Pancreas (tissue), 10 donors: ENCODE measurements around the gene FCER2. TPM values are rescaled to one million over a fixed set of nuclear protein-coding genes. Genes with fewer than 3 reads are reported as not detected.

Experiments used
- ATAC-seq, 4 donors: fragments of 200-7000 bp; cut with Tn5 transposase; one replicate each; pipeline versions ENCODE4 v1.8.0 to v1.9.1; 2020; ENCODE audit warnings: mild to moderate bottlenecking in 4 of 4, moderate library complexity in 4 of 4
- DNase-seq, 6 donors: peaks; one replicate each; pipeline ENCODE4 v3.0.0-alpha.2; 2020
- FAIRE-seq: peaks from 2 replicates; lab custom pipeline; 2012; peaks lifted over from hg19 to GRCh38; lab: Jason Lieb, UNC
- H3K27ac ChIP-seq, 4 donors: fragments of 200-600 bp; sonication (generic); 1 replicate in 3 of 4; 2 replicates in 1 of 4; pipeline versions ENCODE4 v1.5.0 to v1.8.0; 2020
- H3K27me3 ChIP-seq, 4 donors: fragments of 200-600 bp; one replicate each; pipeline ENCODE4 v1.8.0; 2021
- H3K36me3 ChIP-seq, 3 donors: fragments of 200-600 bp; sonication (generic) in 1 of 3; one replicate each; pipeline versions ENCODE4 v1.5.0 to v1.8.0; 2020 to 2021
- H3K4me1 ChIP-seq, 3 donors: fragments of 200-600 bp; one replicate each; pipeline ENCODE4 v1.8.0; 2021
- H3K4me3 ChIP-seq, 4 donors: fragments of 200-600 bp; sonication (generic) in 2 of 4; one replicate each; pipeline versions ENCODE4 v1.5.0 to v1.8.0; 2020 to 2021
- H3K9me3 ChIP-seq, 4 donors: fragments of 200-600 bp; one replicate each; pipeline ENCODE4 v1.8.0; 2021
- WGBS, 2 donors: extraction: QIAGEN DNeasy Blood & Tissue Kit; methylation state at CpG; one replicate each; pipeline ENCODE4 v1.1.7; 2013; 5-methylcytosine and 5-hydroxymethylcytosine counted together
- intact Hi-C, 3 donors: fragments of 100-400 bp; cut with DNase I; formaldehyde crosslinking; loops; one replicate each; pipeline versions ENCODE4 v1.11.1 to v1.14.2; 2022
- polyA plus RNA-seq, 2 donors: library from polyadenylated mRNA; stranded (reverse); fragments of 200-250 nt; gene quantifications; one replicate each; pipeline ENCODE4 v1.2.3, GENCODE V29; 2013
- total RNA-seq, 6 donors: library from RNA; stranded (reverse); fragmentation: NEBNext Ultra II Directional in 4 of 6; extraction: Animal tissue kit (Norgen Biotek cat#: 25700) in 4 of 6; gene quantifications; one replicate each; pipeline versions ENCODE4 v1.2.1 to v1.2.4, GENCODE V29; 2021 to 2023
- TF ChIP-seq, protein P1 (sequence below), 4 donors: fragments of 200-600 bp; sonication (generic) in 3 of 4; IDR thresholded peaks; one replicate each; pipeline versions ENCODE4 v1.5.0 to v1.8.0; 2021; ENCODE audit warnings: antibody characterized with exemption in 4 of 4
- donor health status: healthy with polysubstance abuse.
- donor health status: DM: no; HTN: no; CAD: no; lungs with moderate emphysema.
- donor health status: DM: no; HTN: no; CAD: no.
- donor health status: control.
- donor health status: control.
- donor health status: Bipolar disorder and iron deficiency.
- donor health status: DM: yes; HTN: yes; CAD: no.
- donor health status: DM: no; HTN: no; CAD: no.
- donor health status: DM: no; HTN: no; CAD: no.
- donor health status: DM: yes; HTN: yes; CAD: no.

FCER2 gene
- total and polyA plus RNA-seq, 8 donors: 0.08 to 0.51 (median 0.19) TPM; not detected in 5

GRCh38 chr19:7642295-7643030 is 59.5 kb downstream of the FCER2 start:
- ATAC-seq (no peak), DNase-seq (peak in 3 of 6 donors; percentile 18 to 76 (median 26)), FAIRE-seq (no peak)
- Histone ChIP-seq H3K4me3 (no peak overlapping the region), H3K27me3 (no peaks in the 10 kb centered on the region), H3K4me1 (no peaks in the 10 kb centered on the region), H3K9me3 (no peaks in the 10 kb centered on the region), H3K36me3 (no peaks in the 10 kb centered on the region), H3K27ac (no peak overlapping the region)
- 90 to 92% methylated on average over 26 to 27 of the region's 27 CpGs for WGBS, 2 donors
- TF ChIP-seq, protein P1, sequence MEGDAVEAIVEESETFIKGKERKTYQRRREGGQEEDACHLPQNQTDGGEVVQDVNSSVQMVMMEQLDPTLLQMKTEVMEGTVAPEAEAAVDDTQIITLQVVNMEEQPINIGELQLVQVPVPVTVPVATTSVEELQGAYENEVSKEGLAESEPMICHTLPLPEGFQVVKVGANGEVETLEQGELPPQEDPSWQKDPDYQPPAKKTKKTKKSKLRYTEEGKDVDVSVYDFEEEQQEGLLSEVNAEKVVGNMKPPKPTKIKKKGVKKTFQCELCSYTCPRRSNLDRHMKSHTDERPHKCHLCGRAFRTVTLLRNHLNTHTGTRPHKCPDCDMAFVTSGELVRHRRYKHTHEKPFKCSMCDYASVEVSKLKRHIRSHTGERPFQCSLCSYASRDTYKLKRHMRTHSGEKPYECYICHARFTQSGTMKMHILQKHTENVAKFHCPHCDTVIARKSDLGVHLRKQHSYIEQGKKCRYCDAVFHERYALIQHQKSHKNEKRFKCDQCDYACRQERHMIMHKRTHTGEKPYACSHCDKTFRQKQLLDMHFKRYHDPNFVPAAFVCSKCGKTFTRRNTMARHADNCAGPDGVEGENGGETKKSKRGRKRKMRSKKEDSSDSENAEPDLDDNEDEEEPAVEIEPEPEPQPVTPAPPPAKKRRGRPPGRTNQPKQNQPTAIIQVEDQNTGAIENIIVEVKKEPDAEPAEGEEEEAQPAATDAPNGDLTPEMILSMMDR (IDR thresholded peaks at IDR 0.05): no peak
- intact Hi-C loops: no loop called here

- Histone ChIP-seq H3K4me1 (peaks cover 0 to under 1% (median 0%) of the 10 kb centered on the region in 3 donors), H3K27me3 (no peaks in the 10 kb centered on the region), H3K36me3 (no peaks in the 10 kb centered on the region), H3K4me3 (no peak overlapping the region), H3K27ac (no peak overlapping the region), H3K9me3 (no peaks in the 10 kb centered on the region)
- ATAC-seq (no peak), DNase-seq (peak in 2 of 6 donors; percentile 19 to 75), FAIRE-seq (no peak)
- TF ChIP-seq, protein P1 (IDR thresholded peaks at IDR 0.05): no peak
- intact Hi-C loops: no loop called here
- WGBS, 2 donors: 82% methylated on average over 43 of the region's 43 CpGs
Observed at GRCh38 chr19:7641290-7642276, 60.3 kb downstream of the FCER2 start.

- peak in 1 of 6 donors; percentile 50 for DNase-seq
- Histone ChIP-seq H3K4me3 (no peak overlapping the region), H3K4me1 (peaks cover 0 to 4% (median 0%) of the 10 kb centered on the region in 3 donors), H3K9me3 (no peaks in the 10 kb centered on the region), H3K27ac (no peak overlapping the region), H3K27me3 (no peaks in the 10 kb centered on the region), H3K36me3 (no peaks in the 10 kb centered on the region)
- intact Hi-C loops: no loop called here
- 93 to 98% methylated on average over 11 of the region's 11 CpGs for WGBS, 2 donors
- no peak for FAIRE-seq
- TF ChIP-seq, protein P1 (IDR thresholded peaks at IDR 0.05): no peak
- no peak for ATAC-seq
Observed at GRCh38 chr19:7640803-7641202, 61.1 kb downstream of the FCER2 start.

DNA sequence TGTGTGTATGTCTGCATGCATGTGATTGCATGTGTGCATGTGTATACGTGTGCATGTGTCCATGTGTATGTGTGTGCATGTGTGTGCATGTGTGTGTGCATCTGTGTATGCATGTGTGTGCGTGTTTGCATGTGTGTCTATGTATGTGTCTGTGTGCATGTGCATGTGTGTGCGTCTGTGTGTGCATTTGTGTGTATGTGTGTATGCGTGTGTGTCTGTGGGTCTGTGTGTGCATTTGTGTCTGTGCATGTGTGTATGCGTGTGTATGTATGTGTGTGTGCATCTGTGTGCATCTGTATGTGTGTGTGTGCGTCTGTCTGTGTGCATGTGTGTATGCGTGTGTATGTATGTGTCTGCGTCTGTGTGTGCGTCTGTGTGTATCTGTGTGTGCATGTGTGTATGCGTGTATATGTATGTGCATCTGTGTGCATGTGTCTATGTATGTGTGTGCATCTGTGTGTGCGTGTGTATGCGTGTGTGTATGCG is 62.0 kb downstream of the FCER2 start:
- H3K27ac ChIP-seq: no peak overlapping the region
- TF ChIP-seq, protein P1 (IDR thresholded peaks at IDR 0.05): no peak
- H3K4me1 ChIP-seq: peaks cover 0 to 4% (median 0%) of the 10 kb centered on the region in 3 donors
- FAIRE-seq (no peak), ATAC-seq (no peak), DNase-seq (no peak)
- intact Hi-C loops: no loop called here
- no peaks in the 10 kb centered on the region for H3K36me3 ChIP-seq
- no peaks in the 10 kb centered on the region for H3K9me3 ChIP-seq
- WGBS, 2 donors: 93 to 96% methylated on average over 13 of the region's 13 CpGs
- no peaks in the 10 kb centered on the region for H3K27me3 ChIP-seq
- H3K4me3 ChIP-seq: no peak overlapping the region
